SH-SY5Y (cell line): ENCODE measurements around the gene WTIP.

Source experiments
- GATA2 ChIP-seq: IDR thresholded peaks from 2 replicates; pipeline ENCODE4 v1.6.1; 2011; ENCODE audit warnings: mild to moderate bottlenecking, low read depth, low read length
- GATA3 ChIP-seq: IDR thresholded peaks from 2 replicates; pipeline ENCODE4 v1.6.1; 2011; ENCODE audit warnings: low read depth, mild to moderate bottlenecking, low read length, moderate library complexity

GRCh38 chr19:34506026-34506370 is 24.4 kb downstream of the WTIP start:
- TF ChIP-seq GATA2 = no peak
- TF ChIP-seq GATA3 = no peak
